Measurements from ENCODE around the gene EIF5B.
"Not testable (repeated sequence)": the region's sequence is repeated elsewhere in the genome, so short reads cannot be mapped to it uniquely, and the experiment has no call there.

The EIF5B gene

DNA sequence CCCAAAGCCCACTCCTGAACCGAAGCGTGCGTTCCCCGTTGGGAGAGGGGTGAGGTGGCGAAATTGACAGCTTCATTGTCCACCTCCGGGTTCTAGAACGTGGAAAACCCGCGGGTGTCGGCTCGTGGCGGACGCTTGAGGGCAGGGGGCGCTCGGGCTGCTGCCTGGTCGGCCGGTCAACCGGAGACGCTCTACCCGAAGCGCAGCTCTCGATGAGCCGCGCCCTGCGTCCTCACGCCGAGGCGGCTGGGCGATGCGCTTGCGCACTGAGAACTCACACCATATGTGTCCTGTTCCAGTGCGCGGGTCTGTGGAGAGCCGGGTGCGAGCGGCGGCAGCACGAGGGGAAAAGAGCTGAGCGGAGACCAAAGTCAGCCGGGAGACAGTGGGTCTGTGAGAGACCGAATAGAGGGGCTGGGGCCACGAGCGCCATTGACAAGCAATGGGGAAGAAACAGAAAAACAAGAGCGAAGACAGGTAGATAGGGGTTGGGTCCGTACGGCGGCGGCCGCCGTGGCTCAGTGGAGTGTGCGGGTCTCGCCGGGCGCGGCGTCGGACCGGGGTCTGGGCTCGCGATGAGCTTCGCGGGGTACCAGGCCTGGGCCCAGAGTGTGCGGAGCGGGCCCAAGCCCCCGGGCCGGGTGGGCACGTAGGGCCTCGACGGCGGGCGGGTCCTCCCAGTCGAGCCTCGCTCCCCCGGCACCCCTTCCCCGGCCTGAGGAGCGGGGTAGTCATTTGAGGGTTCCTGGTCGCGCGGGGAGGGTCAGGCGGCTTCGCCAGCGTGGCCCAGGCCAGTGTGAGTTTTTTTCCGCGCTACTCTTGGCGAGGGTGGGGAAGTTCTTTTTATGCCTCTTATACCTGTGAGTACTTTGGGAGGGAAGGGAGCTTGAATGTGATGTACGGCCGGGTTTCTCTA, at the start of gene EIF5B:
Gene EIF5B (plus strand): TSS at position 277 of the 916 bp plus-strand sequence. CDS start 166 bp downstream, at position 443.
- H3K27ac Mint-ChIP-seq = no peak within 1 kb of the TSS
- H3K9me3 Mint-ChIP-seq = no peaks in the 10 kb centered on the region
- peaks cover 60% of the 10 kb centered on the region for H3K4me1 Mint-ChIP-seq (ENCODE audit: low read depth)
- H3K4me3 Mint-ChIP-seq = no peak within 1 kb of the TSS
- peaks cover 18% of the 10 kb centered on the region for H3K36me3 Mint-ChIP-seq (ENCODE audit: low read depth)
- no peaks in the 10 kb centered on the region for H3K27me3 Mint-ChIP-seq

DNA sequence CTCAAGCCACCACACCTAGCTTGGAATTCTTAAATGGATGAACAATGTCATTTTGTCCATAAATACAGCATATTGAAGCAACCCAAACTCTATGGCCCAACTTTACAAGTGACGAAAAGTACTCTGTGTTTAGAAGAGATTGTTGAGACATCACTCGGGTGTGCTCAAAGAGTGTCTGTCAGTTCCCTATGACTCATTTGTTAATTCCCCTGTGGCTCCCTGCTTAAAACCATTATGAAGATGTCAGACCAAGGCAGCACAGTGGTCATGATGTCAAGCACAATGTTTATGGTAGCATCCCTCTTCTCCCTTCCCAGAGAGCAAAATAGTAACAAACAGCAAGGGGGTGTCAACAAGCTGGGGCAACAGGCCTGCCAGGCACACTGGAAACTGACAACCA, 39.2 kb upstream of the EIF5B start:
- Mint-ChIP-seq H3K27me3 (no peaks in the 10 kb centered on the region), H3K9me3 (peaks cover 4% of the 10 kb centered on the region), H3K36me3 (ENCODE audit: low read depth) (peaks cover 26% of the 10 kb centered on the region), H3K4me3 (no peak overlapping the region), H3K27ac (no peak overlapping the region), H3K4me1 (ENCODE audit: low read depth) (no peaks in the 10 kb centered on the region)

DNA sequence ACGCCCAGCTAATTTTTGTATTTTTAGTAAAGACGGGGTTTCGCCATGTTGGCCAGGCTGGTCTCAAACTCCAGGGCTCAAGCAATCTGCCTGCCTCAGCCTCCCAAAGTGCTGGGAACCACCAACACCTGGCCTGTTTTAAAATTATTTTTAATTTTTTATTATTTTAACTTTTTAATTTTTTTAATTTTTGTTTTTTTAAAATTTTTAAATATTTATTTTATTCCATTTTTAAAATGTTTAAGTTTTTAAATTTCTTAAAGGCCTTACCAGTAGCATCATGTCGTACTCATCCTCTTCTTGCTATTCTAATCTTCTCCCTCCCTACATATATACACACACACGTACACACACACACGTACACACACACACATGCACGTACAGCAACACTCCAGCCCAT, 37.6 kb upstream of the EIF5B start:
- H3K36me3 Mint-ChIP-seq (ENCODE audit: low read depth) = peaks cover 32% of the 10 kb centered on the region
- H3K4me1 Mint-ChIP-seq (ENCODE audit: low read depth) = no peaks in the 10 kb centered on the region
- no peak overlapping the region for H3K27ac Mint-ChIP-seq
- H3K9me3 Mint-ChIP-seq = peaks cover 4% of the 10 kb centered on the region
- no peaks in the 10 kb centered on the region for H3K27me3 Mint-ChIP-seq
- no peak overlapping the region for H3K4me3 Mint-ChIP-seq

DNA sequence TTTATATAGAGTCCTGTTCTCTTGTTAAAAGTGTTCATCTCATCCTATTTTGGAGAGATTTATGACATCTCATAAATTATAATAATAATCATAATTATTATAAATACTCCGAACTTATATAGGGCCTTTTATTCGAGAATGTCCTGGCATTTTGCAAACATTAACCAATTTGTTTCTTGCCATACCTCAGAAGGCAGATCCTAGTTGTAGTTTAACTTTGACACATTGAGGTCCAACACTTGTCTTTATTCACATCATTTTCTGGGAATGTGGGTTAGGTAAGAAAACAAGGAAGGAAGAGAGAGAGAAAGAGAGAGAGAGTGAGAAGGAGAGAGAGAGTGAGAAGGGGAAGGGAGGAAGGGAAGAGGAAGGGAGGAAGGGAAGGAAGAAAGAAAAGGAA, 36.1 kb upstream of the EIF5B start, which contains the start of gene LYG1:
Gene LYG1 (minus strand): TSS at position 101 of the 400 bp plus-strand sequence. CDS start 5,527 bp downstream, outside the sequence.
- H3K27ac Mint-ChIP-seq = not testable (repeated sequence)

GRCh38 chr2:99317161-99317872, 19.9 kb upstream of the EIF5B start:
- Mint-ChIP-seq H3K4me3 (no peak overlapping the region), H3K4me1 (ENCODE audit: low read depth) (no peaks in the 10 kb centered on the region)

More for the DNA sequence above, 36.1 kb upstream of the EIF5B start, which contains the start of gene LYG1:
- not testable (repeated sequence) for H3K27me3 Mint-ChIP-seq; H3K4me1 Mint-ChIP-seq (ENCODE audit: low read depth); H3K4me3 Mint-ChIP-seq; H3K9me3 Mint-ChIP-seq
- H3K36me3 Mint-ChIP-seq (ENCODE audit: low read depth) = peaks cover 32% of the 10 kb centered on the region

DNA sequence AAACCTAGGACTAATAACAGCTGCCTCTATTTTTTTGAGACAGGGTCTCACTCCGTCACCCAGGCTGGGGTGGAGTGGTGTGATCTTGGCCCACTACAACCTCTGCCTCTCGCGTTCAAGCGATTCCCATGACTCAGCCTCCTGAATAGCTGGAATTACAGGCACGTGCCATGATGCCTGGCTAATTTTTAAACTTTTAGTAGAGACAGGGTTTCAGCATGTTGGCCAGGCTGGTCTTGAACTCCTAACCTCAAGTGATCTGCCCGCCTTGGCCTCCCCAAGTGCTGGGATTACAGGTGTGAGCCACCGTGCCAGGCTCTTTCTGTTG, 19.4 kb upstream of the EIF5B start:
- H3K4me3 Mint-ChIP-seq, H3K9me3 Mint-ChIP-seq: not testable (repeated sequence)

More at GRCh38 chr2:99317161-99317872, 19.9 kb upstream of the EIF5B start:
- Mint-ChIP-seq H3K27ac (no peak overlapping the region), H3K9me3 (peaks cover 4% of the 10 kb centered on the region), H3K27me3 (no peaks in the 10 kb centered on the region), H3K36me3 (ENCODE audit: low read depth) (peaks cover 54% of the 10 kb centered on the region)

GRCh38 chr2:99325384-99325783, 11.8 kb upstream of the EIF5B start:
- H3K4me3 Mint-ChIP-seq = no peak overlapping the region
- H3K36me3 Mint-ChIP-seq (ENCODE audit: low read depth) = peaks cover 65% of the 10 kb centered on the region
- no peak overlapping the region for H3K27ac Mint-ChIP-seq
- H3K27me3 Mint-ChIP-seq = no peaks in the 10 kb centered on the region
- no peaks in the 10 kb centered on the region for H3K9me3 Mint-ChIP-seq
- no peaks in the 10 kb centered on the region for H3K4me1 Mint-ChIP-seq (ENCODE audit: low read depth)

More for the DNA sequence above, 19.4 kb upstream of the EIF5B start:
- H3K4me1 Mint-ChIP-seq (ENCODE audit: low read depth); H3K27ac Mint-ChIP-seq; H3K27me3 Mint-ChIP-seq: not testable (repeated sequence)
- H3K36me3 Mint-ChIP-seq (ENCODE audit: low read depth) = peaks cover 53% of the 10 kb centered on the region

- no peaks in the 10 kb centered on the region for H3K9me3 Mint-ChIP-seq
- H3K36me3 Mint-ChIP-seq (ENCODE audit: low read depth) = peaks cover 29% of the 10 kb centered on the region
- no peak within 1 kb of the TSS for H3K27ac Mint-ChIP-seq
- H3K4me1 Mint-ChIP-seq (ENCODE audit: low read depth) = peaks cover 49% of the 10 kb centered on the region
- no peaks in the 10 kb centered on the region for H3K27me3 Mint-ChIP-seq
- no peak within 1 kb of the TSS for H3K4me3 Mint-ChIP-seq
Measured at GRCh38 chr2:99335911-99336803, 1.0 kb upstream of the EIF5B start, which contains the start of gene TXNDC9. TXNDC9 (minus strand) TSS chr2:99336333; CDS start chr2:99333210, 3,123 bp downstream.

DNA sequence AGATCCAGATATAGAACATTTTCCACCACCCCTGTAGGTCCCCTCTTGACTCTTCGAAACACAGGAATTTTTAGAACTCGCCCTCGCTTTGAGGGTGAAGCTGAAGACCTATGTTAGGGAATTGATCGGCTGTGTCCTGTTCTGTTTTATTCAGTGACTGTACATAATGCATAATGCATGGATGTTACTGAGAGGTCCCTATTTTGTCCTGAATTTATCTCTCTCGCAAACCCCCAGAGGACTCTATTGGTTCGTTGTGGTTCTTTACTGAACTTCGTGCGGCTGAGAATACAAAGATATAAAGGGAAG, 431 bp upstream of the EIF5B start:
- H3K4me1 Mint-ChIP-seq (ENCODE audit: low read depth) = peaks cover 55% of the 10 kb centered on the region
- H3K9me3 Mint-ChIP-seq = no peaks in the 10 kb centered on the region
- H3K27me3 Mint-ChIP-seq = no peaks in the 10 kb centered on the region
- H3K36me3 Mint-ChIP-seq (ENCODE audit: low read depth) = peaks cover 23% of the 10 kb centered on the region
- no peak overlapping the region for H3K4me3 Mint-ChIP-seq
- H3K27ac Mint-ChIP-seq = no peak overlapping the region

DNA sequence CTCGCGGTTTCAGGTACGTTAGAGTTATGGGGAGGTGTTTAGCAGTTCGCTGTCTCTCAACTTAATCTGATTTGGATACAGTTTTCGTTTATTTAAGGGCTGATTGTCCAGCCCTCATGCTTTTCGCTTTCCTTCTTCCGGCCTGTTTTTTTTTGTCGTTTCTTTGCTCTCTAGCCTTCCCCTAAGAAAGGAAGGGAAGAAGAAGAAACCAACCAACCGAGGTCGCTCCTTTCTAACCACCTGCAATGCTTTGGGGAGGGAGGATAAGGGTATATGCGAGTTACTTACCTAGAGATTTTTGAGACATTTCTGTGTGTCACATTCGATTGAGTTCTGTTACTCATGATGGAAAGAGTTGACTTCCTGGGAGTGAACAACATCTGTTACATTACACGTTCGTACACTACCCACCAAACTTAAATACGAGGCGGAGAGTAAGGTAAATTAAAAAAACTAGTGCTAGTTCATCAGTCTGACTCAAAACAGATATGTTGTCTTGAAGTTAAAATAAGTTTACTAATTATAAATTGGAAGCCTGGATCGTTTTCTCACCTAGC, 918 bp downstream of the EIF5B start:
- Mint-ChIP-seq H3K4me1 (ENCODE audit: low read depth) (peaks cover 57% of the 10 kb centered on the region), H3K36me3 (ENCODE audit: low read depth) (peaks cover 15% of the 10 kb centered on the region), H3K27me3 (no peaks in the 10 kb centered on the region), H3K27ac (no peak overlapping the region), H3K4me3 (no peak overlapping the region), H3K9me3 (no peaks in the 10 kb centered on the region)

- Mint-ChIP-seq H3K4me1 (ENCODE audit: low read depth) (peaks cover 48% of the 10 kb centered on the region), H3K9me3 (no peaks in the 10 kb centered on the region), H3K27ac (no peak overlapping the region), H3K27me3 (no peaks in the 10 kb centered on the region), H3K36me3 (ENCODE audit: low read depth) (peaks cover 12% of the 10 kb centered on the region), H3K4me3 (no peak overlapping the region)
Measured at GRCh38 chr2:99340669-99341236, 3.6 kb downstream of the EIF5B start.

- no peaks in the 10 kb centered on the region for H3K9me3 Mint-ChIP-seq
- H3K27me3 Mint-ChIP-seq = no peaks in the 10 kb centered on the region
- peaks cover 12% of the 10 kb centered on the region for H3K36me3 Mint-ChIP-seq (ENCODE audit: low read depth)
- peaks cover 58% of the 10 kb centered on the region for H3K4me1 Mint-ChIP-seq (ENCODE audit: low read depth)
- no peak overlapping the region for H3K4me3 Mint-ChIP-seq
- H3K27ac Mint-ChIP-seq = peak overlapping the region; percentile 15
Measured at GRCh38 chr2:99342536-99342935, 5.3 kb downstream of the EIF5B start.

DNA sequence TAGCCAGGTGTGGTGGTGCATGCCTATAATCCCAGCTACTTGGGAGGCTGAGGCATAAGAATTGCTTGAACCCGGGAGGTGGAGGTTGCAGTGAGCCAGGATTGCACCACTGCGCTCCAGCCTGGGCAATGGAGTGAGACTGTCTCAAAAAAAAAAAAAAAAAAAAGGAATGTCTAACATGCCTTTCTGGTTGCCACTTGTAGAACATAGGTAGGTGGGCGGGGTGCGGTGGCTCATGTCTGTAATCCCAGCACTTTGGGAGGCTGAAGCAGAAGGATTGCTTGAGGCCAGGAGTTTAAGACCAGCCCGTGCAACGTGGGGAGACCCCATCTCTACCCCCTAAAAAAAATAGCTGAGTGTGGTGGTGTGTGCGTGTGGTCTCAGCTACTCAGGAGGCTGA, 8.3 kb downstream of the EIF5B start:
- not testable (repeated sequence) for H3K27me3 Mint-ChIP-seq, H3K27ac Mint-ChIP-seq, H3K9me3 Mint-ChIP-seq, H3K4me3 Mint-ChIP-seq
- Mint-ChIP-seq H3K4me1 (ENCODE audit: low read depth) (peaks cover 71% of the 10 kb centered on the region), H3K36me3 (ENCODE audit: low read depth) (peaks cover 22% of the 10 kb centered on the region)

DNA sequence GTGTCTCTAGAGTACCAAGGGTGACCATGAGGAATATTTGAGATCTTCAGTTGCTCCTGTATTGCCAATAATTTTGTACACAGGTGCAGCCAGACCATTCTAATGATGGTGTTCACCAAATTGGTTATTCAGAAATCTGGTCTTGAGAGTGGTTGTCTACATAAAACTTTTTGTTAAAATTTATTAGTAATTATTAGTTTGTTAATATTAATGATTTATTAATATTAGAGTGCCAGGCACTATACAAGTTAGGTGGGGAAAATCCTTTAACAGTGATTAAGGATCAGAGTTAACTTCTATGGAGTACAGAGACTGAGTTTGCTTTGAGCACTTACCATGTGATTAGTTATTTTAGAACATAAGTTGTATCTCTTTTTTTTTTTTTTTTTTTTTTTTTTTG, 9.0 kb downstream of the EIF5B start:
- peaks cover 22% of the 10 kb centered on the region for H3K36me3 Mint-ChIP-seq (ENCODE audit: low read depth)
- H3K4me1 Mint-ChIP-seq (ENCODE audit: low read depth) = peaks cover 70% of the 10 kb centered on the region
- no peak overlapping the region for H3K4me3 Mint-ChIP-seq
- H3K27me3 Mint-ChIP-seq = no peaks in the 10 kb centered on the region
- H3K27ac Mint-ChIP-seq = no peak overlapping the region
- H3K9me3 Mint-ChIP-seq = no peaks in the 10 kb centered on the region
